ENCODE results near the gene SAMD5. TPM values are rescaled to one million over a fixed set of nuclear protein-coding genes. Genes with fewer than 3 reads are reported as not detected.
"Not testable (repeated sequence)": the region's sequence is repeated elsewhere in the genome, so short reads cannot be mapped to it uniquely, and the experiment has no call there.

SAMD5 gene
- total RNA-seq, 1 donor from 2014 or later, result 0.06 TPM

DNA sequence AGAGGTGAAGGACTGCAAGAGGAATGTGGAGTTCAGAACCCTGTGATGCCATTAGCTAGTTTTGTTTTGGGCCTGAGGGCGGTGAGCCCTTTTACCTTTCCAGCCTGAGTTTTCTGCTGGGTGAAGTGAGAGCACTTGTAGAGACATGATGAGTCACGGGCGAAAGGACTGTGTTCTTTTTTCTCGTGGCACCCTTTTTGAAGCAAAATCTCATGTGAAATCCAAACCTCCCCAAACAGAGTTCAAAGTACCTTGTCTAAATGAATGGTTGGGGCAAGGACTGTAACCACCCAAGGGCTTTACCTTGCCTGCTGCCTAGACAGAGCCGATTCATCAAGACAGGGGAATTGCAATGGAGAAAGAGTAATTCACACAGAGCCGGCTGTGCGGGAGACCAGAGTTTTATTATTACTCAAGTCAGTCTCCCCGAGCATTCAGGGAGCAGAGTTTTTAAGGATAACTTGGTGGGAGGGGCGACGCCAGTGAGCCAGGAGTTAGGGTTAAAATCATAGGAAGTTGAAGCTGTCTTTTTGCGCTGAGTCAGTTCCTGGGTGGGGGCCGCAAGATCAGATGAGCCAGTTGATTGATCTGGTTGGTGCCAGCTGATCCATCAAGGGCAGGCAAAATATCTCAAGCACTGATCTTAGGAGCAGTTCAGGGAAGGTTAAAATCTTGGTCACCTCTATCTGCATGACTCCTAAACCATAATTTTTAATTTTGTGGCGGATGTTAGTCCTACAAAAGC is 25.8 kb downstream of the SAMD5 start:
- Histone ChIP-seq H3K4me1 (no peaks in the 10 kb centered on the region), H3K4me2 (no peak overlapping the region), H3K27ac (no peak overlapping the region), H3K9me3 (ENCODE audit: low read depth) (no peaks in the 10 kb centered on the region), H3F3A (ENCODE audit: low read depth) (no peaks in the 10 kb centered on the region), H3K4me3 (no peak overlapping the region), H4K20me1 (ENCODE audit: low read depth) (no peaks in the 10 kb centered on the region), H3K79me2 (ENCODE audit: low read depth) (no peaks in the 10 kb centered on the region), H3K36me3 (no peaks in the 10 kb centered on the region), H3K27me3 (no peaks in the 10 kb centered on the region), H3K9ac (no peak overlapping the region), H2AFZ (replicated peaks) (no peak overlapping the region)
- Mint-ChIP-seq H3K4me1 (peaks cover 13% of the 10 kb centered on the region), H3K27ac (no peak overlapping the region), H3K9me3 (peaks cover 4% of the 10 kb centered on the region), H3K27me3 (ENCODE audit: insufficient read depth, low read depth) (peaks cover 3% of the 10 kb centered on the region), H3K4me3 (no peak overlapping the region), H3K36me3 (peaks cover 10% of the 10 kb centered on the region)
- DNase-seq (ENCODE audit: low spot score), result no peak
- TF ChIP-seq EZH2 (IDR thresholded peaks at IDR 0.05) (no peak), EZH2phosphoT487 (IDR thresholded peaks at IDR 0.05) (no peak)
- TF ChIP-seq, protein P1, sequence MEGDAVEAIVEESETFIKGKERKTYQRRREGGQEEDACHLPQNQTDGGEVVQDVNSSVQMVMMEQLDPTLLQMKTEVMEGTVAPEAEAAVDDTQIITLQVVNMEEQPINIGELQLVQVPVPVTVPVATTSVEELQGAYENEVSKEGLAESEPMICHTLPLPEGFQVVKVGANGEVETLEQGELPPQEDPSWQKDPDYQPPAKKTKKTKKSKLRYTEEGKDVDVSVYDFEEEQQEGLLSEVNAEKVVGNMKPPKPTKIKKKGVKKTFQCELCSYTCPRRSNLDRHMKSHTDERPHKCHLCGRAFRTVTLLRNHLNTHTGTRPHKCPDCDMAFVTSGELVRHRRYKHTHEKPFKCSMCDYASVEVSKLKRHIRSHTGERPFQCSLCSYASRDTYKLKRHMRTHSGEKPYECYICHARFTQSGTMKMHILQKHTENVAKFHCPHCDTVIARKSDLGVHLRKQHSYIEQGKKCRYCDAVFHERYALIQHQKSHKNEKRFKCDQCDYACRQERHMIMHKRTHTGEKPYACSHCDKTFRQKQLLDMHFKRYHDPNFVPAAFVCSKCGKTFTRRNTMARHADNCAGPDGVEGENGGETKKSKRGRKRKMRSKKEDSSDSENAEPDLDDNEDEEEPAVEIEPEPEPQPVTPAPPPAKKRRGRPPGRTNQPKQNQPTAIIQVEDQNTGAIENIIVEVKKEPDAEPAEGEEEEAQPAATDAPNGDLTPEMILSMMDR (IDR thresholded peaks at IDR 0.05), result no peak

DNA sequence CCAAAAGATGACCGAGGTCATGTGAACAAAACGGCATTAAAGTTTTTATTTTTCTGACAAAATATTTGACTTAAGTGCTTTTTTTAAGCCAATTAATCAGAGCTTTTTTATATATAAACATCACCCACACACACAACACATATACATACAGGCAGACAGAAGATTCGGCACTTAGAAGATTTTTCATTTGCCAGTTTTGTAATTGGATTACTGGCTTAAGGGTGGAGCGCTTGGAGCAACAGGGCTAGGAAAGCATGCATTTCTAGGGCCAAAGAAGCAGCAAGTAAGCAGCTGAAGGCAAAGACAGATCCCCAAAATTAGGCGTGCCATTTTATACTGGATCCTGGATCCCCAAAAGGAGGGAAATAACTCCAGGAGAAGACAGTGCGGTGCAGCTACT is 30.3 kb downstream of the SAMD5 start:
- peaks cover 3% of the 10 kb centered on the region for H3K27me3 Mint-ChIP-seq (ENCODE audit: insufficient read depth, low read depth)
- H3K36me3 Mint-ChIP-seq, result peaks cover 27% of the 10 kb centered on the region
- H3K9me3 ChIP-seq (ENCODE audit: low read depth), result no peaks in the 10 kb centered on the region
- no peak overlapping the region for H3K4me2 ChIP-seq
- H4K20me1 ChIP-seq (ENCODE audit: low read depth), result no peaks in the 10 kb centered on the region
- no peaks in the 10 kb centered on the region for H3F3A ChIP-seq (ENCODE audit: low read depth)
- H3K4me1 ChIP-seq, result no peaks in the 10 kb centered on the region
- no peak overlapping the region for H2AFZ ChIP-seq (replicated peaks)
- no peak for TF ChIP-seq EZH2phosphoT487 (IDR thresholded peaks at IDR 0.05)
- TF ChIP-seq, protein P1 (IDR thresholded peaks at IDR 0.05), result no peak
- TF ChIP-seq EZH2 (IDR thresholded peaks at IDR 0.05), result no peak
- H3K79me2 ChIP-seq (ENCODE audit: low read depth), result no peaks in the 10 kb centered on the region
- H3K27ac ChIP-seq, result no peak overlapping the region
- H3K9me3 Mint-ChIP-seq, result peaks cover 18% of the 10 kb centered on the region
- no peaks in the 10 kb centered on the region for H3K27me3 ChIP-seq
- no peak overlapping the region for H3K4me3 Mint-ChIP-seq
- H3K27ac Mint-ChIP-seq, result no peak overlapping the region
- no peak for DNase-seq (ENCODE audit: low spot score)
- H3K9ac ChIP-seq, result no peak overlapping the region
- H3K4me1 Mint-ChIP-seq, result peaks cover 4% of the 10 kb centered on the region
- no peaks in the 10 kb centered on the region for H3K36me3 ChIP-seq
- no peak overlapping the region for H3K4me3 ChIP-seq

DNA sequence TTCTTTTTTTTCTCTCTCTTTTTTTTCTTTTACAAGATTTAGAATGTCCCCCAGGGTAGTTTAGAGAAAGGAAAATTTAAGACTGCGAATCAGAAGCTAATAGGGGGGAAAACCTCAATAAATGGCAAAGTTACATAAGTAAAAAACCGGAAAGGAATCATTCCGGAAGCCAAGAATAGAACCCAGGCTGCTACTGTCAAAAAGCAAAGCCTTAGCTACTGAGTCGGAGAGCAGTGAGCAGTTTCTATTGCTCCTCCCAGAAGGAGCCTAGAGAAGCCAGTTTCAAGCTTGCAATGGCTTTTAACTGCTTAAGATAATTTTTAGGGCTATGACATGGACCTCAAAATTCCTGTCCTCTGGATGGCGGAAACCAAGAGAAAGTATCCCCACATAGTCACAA is 31.6 kb downstream of the SAMD5 start:
- no peak for TF ChIP-seq EZH2 (IDR thresholded peaks at IDR 0.05)
- no peak for TF ChIP-seq EZH2phosphoT487 (IDR thresholded peaks at IDR 0.05)
- no peak overlapping the region for H3K27ac ChIP-seq
- H3K36me3 ChIP-seq, result no peaks in the 10 kb centered on the region
- no peaks in the 10 kb centered on the region for H3F3A ChIP-seq (ENCODE audit: low read depth)
- Mint-ChIP-seq H3K36me3 (peaks cover 23% of the 10 kb centered on the region), H3K4me3 (no peak overlapping the region), H3K4me1 (no peaks in the 10 kb centered on the region), H3K9me3 (peaks cover 18% of the 10 kb centered on the region), H3K27me3 (ENCODE audit: insufficient read depth, low read depth) (no peaks in the 10 kb centered on the region), H3K27ac (no peak overlapping the region)
- no peaks in the 10 kb centered on the region for H3K9me3 ChIP-seq (ENCODE audit: low read depth)
- peak overlapping the region; percentile 26 for H2AFZ ChIP-seq (replicated peaks)
- no peak overlapping the region for H3K9ac ChIP-seq
- H3K4me2 ChIP-seq, result no peak overlapping the region
- no peak for DNase-seq (ENCODE audit: low spot score)
- H3K27me3 ChIP-seq, result no peaks in the 10 kb centered on the region
- H4K20me1 ChIP-seq (ENCODE audit: low read depth), result no peaks in the 10 kb centered on the region
- no peak overlapping the region for H3K4me3 ChIP-seq
- H3K4me1 ChIP-seq, result no peaks in the 10 kb centered on the region
- no peaks in the 10 kb centered on the region for H3K79me2 ChIP-seq (ENCODE audit: low read depth)

DNA sequence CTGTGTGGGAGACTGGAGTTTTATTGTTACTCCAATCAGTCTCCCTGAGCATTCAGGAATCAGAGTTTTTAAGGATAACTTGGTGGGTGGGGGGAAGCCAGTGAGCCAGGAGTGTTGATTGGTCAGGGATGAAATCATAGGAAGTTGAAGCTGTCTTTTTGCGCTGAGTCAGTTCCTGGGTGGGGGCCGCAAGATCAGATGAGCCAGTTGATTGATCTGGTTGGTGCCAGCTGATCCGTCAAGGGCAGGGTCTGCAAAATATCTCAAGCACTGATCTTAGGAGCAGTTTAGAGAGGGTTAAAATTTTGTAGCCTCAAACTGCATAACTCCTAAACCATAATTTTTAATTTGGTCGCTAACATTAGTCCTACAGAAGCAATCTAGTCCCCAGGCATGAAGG is 33.9 kb downstream of the SAMD5 start:
- H3K9me3 ChIP-seq (ENCODE audit: low read depth); DNase-seq (ENCODE audit: low spot score); H3K4me3 Mint-ChIP-seq; H2AFZ ChIP-seq (replicated peaks); H3K4me2 ChIP-seq; H3K27me3 ChIP-seq; H3K4me1 Mint-ChIP-seq; H3K27ac ChIP-seq; H4K20me1 ChIP-seq (ENCODE audit: low read depth); H3K4me3 ChIP-seq; H3K79me2 ChIP-seq (ENCODE audit: low read depth); H3K27me3 Mint-ChIP-seq (ENCODE audit: insufficient read depth, low read depth); H3K9ac ChIP-seq; H3K36me3 ChIP-seq; H3F3A ChIP-seq (ENCODE audit: low read depth); H3K4me1 ChIP-seq: not testable (repeated sequence)
- peaks cover 19% of the 10 kb centered on the region for H3K36me3 Mint-ChIP-seq
- peak overlapping the region; percentile 37 for H3K27ac Mint-ChIP-seq
- peaks cover 20% of the 10 kb centered on the region for H3K9me3 Mint-ChIP-seq

Measured in neural progenitor cell (in vitro differentiated cells).